GM19025 (cell line): Measurements from ENCODE around the gene PLCL1.
A peak's percentile ranks its signal among the peaks of the same experiment; 100 is the strongest.

Experiments used
- ATAC-seq: cut with Tn5 transposase; IDR thresholded peaks from one replicate; pipeline ENCODE4 v1.9.1; 2021; ENCODE audit warnings: mild to moderate bottlenecking, low read depth, moderate library complexity; ENCODE audit not compliant: unreplicated experiment

Gene PLCL1

GRCh38 chr2:197879812-197880408 is 75.5 kb downstream of the PLCL1 start:
- ATAC-seq, result no peak

GRCh38 chr2:197883354-197884032 is 79.1 kb downstream of the PLCL1 start:
- no peak for ATAC-seq

GRCh38 chr2:197884252-197884651 is 79.9 kb downstream of the PLCL1 start:
- no peak for ATAC-seq

GRCh38 chr2:197885126-197885525 is 80.7 kb downstream of the PLCL1 start:
- no peak for ATAC-seq

- ATAC-seq, result no peak
Observed at GRCh38 chr2:197885587-197885986, 81.2 kb downstream of the PLCL1 start.

- ATAC-seq, result no peak
Observed at GRCh38 chr2:197888321-197888720, 83.9 kb downstream of the PLCL1 start.

- peak; percentile 93 for ATAC-seq
Observed at GRCh38 chr2:197889041-197889440, 84.6 kb downstream of the PLCL1 start.

GRCh38 chr2:197890168-197890567 is 85.8 kb downstream of the PLCL1 start:
- ATAC-seq, result no peak

- no peak for ATAC-seq
Observed at GRCh38 chr2:197891897-197892442, 87.6 kb downstream of the PLCL1 start.

- peak; percentile 57 for ATAC-seq
Observed at GRCh38 chr2:197893403-197894177, 89.2 kb downstream of the PLCL1 start.

- no peak for ATAC-seq
Observed at GRCh38 chr2:197894751-197895274, 90.4 kb downstream of the PLCL1 start.

- no peak for ATAC-seq
Observed at GRCh38 chr2:197897960-197898678, 93.7 kb downstream of the PLCL1 start.

GRCh38 chr2:197904446-197904845 is 100.1 kb downstream of the PLCL1 start:
- no peak for ATAC-seq

- no peak for ATAC-seq
Observed at GRCh38 chr2:197908156-197908555, 103.8 kb downstream of the PLCL1 start.

GRCh38 chr2:197908990-197909776 is 104.8 kb downstream of the PLCL1 start:
- ATAC-seq, result no peak

GRCh38 chr2:197911667-197912066 is 107.3 kb downstream of the PLCL1 start:
- no peak for ATAC-seq

GRCh38 chr2:197913084-197913483 is 108.7 kb downstream of the PLCL1 start:
- ATAC-seq, result no peak

- ATAC-seq, result no peak
Observed at GRCh38 chr2:197914778-197915177, 110.4 kb downstream of the PLCL1 start.

- no peak for ATAC-seq
Observed at GRCh38 chr2:197915548-197916265, 111.3 kb downstream of the PLCL1 start.
